ENCODE measurements around the gene ST7.
A peak's percentile ranks its signal among the peaks of the same experiment; 100 is the strongest.

The ST7 gene

DNA sequence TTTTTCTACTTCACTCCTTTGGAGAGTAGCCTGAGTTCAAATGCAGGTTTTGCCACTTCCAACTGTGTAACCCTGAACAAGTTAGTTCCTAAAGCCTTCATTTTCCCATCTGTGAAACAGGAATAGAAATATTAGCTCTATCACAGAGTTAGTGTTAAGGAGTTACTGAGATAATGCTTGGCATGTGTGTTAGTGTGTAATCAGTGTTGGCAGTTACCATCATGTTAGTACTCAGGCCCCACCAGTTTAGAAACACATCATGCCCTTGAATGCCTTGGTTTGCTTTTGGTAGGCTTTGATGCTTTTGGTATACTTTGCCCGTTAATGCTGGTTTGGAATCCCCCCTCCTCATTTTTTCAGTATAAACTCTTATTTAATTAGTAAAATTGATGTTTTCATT lies 249.9 kb downstream of the ST7 start:
- no peak for DNase-seq

DNA sequence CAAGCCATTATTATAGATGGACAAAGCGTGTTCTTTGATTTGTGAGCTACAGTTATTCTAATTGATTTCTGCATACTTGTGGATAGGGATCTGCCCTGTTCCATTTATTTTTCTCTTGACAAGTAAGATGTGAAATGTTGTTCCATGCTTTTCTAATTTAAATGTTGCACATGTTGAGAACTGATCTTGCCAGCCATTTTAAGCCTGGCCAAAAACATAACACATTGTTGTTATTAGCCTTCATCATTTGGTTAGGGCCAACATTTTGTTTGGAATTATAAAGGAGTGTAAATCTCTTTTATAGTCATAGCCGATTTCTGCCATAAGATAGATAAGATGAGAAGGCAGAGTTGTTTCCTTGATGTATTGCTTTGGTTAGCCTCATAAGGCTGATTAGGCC lies 252.6 kb downstream of the ST7 start:
- no peak for DNase-seq

DNA sequence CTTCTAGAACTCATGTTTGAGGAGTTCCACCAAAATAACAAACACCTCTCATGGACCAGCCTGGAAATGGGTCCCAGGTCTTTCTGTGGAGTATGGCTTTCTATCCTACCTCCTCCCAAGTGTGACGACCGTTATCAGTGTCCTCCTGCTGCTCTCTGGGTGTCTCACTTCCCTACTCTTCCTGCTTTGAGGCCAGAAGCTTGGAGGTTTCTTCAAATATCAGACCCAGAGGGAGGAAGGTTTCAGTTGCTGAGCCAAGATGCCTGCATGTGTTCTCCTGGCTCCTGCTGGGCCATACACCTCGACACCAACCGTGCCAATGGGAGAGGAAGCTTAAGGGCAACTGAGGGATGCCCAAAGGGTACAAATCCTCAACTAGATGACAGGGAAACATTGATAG lies 255.0 kb downstream of the ST7 start:
- no peak for DNase-seq

DNA sequence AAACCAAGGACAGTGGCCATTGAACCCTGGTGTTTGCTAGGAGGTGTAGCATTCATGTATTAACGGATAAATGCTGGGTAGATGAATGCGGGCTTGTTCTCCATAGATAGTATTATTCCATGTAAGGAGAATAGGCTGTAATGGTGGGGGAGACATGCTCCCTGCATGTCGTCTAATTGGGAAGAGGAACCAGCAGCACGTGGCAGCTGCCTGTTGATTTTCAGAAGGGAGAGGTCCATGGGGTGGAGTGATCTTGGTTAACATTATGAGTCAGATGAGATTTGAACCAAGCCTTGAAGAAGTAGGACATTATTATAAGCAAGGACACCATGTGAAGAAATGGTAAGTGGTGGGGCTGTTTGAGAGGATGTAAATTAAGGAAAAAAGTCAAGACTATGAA lies 257.1 kb downstream of the ST7 start:
- DNase-seq: no peak

DNA sequence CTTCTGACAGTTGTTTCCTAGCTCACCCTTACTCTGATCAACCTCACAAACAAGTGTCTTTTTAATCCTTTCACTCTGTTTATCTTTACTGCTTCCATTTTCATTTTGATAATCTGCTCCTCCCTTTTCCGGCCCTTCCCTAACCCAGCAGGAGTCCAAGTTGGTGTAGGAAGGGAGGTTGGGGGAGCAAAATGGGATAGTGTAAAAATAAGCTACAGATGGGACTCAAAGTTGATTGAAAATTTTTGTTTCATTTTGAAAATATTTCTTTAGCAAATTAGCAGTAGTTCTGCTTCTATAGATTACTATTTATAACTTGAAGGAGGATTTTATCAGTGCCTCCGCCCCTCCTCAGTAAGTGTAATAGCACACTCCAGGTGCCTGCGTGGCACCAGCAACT lies 257.6 kb downstream of the ST7 start:
- DNase-seq: no peak

DNA sequence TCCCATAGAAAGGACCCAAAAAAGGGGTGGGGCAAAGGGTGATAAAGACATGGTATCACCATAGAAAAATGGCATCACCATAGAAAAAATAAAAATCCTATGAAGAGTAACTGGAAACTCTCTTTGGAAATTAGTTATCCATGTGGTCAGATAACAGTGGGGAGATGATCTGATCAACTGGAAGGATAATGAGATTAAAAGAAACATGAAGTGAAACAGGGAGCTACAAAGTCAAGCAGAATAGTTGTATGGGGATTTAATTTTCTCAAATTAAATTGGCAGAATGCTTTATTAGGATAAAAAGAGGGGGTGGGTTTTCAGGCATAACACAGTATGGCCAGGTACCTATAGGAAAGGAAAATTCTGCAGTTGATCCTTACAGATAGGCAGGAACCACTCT lies 258.3 kb downstream of the ST7 start:
- DNase-seq: no peak

DNA sequence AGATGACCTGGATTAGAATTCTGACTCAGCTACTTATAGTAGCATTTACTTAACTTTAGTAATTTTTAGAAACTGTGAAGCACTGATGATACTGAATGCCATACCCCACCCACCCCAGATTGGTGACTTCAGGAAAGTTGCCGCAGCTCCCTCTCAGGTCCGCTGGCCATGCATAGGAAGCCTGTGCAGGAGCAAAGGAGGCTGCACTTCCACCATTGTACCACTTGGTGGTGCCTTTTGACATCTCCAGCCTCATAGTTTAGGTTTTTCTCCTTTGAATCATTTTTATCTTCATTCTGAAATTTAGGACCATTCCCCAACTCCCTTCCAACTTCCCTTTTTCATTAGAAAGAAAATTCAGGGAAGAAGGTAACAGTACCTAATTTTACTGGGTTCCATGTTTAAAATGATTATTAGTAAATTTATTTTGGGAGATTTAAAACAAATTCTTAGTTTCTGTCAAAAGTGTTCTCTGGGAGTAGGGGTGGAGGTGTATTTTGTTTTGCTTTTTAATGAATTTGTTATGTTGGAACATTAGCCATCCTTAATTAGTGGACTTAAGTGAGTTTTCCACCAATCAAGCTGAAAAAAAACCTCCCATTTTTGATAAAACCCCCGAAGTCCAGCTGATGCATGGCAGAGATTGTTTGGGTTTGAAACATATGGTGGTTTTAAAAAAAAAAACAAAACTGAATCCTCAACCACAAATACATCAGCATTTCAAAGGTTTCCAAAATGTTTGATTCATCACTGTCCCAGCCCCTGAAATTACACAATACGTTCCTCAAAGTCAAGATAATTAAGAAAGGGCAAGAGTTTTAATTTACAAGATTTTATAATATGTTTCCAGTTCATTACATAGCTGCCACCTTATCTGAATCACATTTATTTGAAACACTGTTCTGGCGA lies 259.9 kb downstream of the ST7 start:
- DNase-seq: peak; percentile 41

DNA sequence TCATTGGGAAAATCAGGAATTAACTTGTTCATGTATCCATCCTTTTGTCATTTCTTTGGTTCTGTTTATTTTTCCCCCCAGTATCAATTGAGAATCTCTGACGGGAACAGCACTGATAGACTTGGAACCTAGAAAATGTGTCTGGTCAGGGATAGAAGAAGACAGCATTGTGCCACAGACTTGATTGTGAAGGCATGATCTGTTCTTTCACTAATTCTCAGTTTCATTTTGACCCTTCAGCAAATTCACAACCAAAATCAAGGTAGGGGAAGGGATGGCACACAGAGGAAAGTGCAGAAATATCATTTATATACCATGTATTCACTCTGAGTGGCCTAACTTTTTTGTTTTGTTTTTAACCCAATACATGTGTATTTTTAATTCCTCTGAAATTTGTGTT lies 262.7 kb downstream of the ST7 start:
- DNase-seq: no peak

DNA sequence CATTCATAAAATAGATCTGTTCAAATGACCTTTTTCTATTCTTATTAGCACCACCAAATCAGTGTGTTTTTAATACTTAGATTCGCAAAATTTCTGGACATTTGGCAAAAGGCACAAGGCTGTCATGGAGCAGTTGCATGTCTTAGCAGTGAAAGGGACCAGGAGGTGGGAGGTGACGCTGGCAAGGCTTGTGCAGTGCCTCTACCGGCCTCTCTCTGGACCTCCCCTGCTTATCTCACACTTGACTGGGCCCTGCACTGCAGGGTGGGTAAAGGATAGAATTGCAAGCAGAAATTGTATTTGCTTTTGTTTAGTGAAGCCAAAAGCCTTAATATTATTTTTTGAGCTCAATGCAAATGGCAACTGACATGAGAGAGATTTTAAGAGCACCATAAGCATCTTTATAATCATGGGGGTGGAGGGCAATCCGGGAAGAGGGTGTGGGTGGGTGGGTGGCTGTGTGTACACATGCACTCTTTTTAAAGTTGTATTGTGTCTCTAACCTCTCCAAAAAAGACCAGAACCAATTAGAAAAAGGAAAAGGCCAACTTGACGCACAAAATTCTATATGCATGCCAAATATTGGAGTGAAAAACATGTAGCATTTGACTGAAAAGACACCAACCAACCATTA lies 263.3 kb downstream of the ST7 start:
- no peak for DNase-seq

DNA sequence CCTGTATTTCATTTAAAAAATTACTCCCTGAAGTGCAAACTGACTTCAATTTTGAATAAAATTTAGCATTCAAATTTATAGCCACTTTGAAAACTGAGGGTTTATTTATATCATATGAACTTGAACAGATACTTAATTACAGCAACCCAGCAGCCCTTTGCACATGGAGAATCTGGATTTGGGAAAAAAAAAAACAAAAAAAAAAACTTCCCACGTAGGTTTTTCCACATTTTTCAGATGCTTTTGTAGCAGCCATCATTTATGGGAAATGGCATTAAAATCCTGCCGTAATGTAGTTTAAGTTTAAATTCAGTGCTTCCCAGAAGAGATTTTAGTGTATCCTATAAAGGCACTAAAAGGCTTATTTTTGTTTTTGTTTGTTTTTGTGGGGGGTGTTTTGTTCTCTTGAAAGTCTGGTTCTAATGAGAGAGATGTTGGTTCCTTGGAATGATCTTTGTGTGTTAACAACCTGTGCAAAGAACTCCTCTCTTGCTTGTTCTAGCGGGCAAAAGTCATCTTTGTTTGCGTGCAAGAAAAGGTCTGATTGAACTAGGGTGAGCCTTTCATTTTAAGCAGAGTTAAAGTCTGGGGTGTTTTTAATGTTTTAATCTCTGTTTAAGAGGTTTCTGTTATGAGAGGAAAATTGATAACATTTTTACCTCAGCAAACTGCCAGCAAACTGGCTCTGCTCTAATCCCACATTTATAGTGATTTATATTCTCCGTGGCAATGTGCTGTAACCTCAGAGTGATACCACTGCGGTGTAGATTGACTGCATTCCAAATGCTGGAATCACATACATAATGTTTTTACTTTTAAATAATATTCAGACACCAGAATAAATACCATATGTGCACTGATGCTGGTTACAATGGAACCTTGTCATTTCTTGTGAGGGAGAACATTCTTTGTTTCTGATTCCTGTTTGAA lies 264.1 kb downstream of the ST7 start:
- no peak for DNase-seq

DNA sequence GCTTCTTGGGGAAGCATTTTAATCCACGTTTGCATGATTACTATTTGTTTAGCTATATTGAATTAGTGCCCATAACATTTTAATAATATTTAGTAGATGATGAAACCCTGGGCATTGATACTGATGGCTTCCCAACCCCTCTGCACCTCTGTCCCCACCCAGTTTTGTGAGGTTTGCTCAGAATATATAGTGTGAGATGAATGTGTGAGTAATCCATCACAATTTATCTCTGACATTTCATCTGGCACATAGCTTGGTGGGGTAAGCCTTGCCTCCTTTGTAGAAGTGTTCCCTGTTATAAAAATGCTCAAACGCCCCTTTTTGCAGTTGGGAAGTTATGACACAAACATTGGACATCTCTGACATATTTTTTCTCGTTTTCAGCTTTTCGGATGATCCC lies 265.4 kb downstream of the ST7 start:
- DNase-seq: no peak

DNA sequence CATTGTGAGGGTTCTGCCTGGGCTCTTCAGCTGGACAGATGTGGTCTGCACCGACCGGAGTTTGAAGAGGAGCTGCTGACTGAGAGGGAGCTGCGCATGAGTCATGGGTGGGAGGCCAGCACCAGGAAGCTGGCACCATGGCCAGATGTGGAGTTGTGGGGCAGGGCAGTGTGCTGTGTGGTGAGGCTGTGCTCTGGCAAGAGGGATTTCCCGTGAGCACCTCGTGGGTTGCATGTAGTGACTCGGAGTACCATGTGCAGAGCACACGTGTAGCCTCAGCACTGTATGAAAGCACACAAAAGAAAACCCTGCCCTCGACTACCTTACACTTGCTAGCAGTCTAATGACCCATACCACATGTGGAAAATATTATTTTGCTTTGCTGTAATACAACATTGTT lies 266.2 kb downstream of the ST7 start:
- DNase-seq: no peak

DNA sequence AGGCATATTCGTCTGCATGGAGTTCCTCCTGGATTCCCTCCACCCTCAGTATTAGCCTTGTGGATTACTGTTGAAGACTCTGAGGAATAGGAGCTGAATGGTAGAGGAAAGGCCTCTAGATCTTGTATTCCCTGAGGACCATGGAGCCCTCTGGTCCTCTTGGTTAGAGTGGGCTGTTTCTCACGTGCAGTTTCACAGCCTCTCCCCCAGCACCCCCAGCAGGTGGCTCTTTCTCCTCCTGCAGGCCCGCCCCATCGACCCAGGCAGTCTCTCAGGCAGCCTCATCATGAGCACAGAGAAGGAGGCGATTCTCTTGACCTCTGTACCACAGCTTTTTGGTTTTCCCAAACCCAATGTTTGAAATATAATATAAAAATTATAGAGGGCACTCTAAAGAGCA lies 267.5 kb downstream of the ST7 start:
- no peak for DNase-seq

DNA sequence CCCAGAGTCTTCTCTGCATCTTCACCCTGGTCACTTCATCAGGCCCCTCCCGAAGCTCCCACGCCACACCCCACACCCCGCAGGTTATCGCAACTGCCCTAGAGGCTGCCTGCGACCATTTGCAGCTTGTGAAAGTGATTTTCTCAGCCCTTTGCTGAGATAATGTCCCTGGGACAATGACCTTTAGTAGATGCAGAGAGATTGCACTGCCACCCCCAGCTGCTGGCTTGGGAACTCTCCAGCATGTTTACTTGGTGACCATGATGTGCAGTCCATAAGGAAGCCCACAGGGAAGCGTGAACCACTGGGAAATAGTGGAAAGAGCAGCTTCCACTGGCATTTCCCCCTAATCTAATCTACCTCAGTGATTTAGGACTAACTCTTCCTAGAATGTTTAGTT lies 272.2 kb downstream of the ST7 start:
- DNase-seq: no peak

DNA sequence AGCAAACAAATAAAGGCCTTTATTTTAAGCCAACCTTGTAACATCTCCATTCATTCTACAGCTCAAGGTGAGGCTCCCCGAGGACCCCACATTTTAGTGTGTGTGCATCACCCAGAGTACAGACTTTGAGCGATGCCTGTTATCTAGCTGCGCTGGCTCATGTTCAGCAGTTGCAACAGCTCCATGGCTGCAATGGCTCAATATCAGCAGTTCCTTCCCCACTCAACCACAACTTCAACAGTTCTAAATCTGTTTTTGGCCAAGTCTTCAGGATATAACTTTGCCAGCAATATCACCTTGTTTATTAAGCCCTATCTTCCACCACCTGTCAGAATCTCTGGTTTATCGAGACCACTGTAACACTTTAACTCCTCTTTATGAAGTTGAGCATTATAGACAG lies 273.8 kb downstream of the ST7 start:
- DNase-seq: no peak

DNA sequence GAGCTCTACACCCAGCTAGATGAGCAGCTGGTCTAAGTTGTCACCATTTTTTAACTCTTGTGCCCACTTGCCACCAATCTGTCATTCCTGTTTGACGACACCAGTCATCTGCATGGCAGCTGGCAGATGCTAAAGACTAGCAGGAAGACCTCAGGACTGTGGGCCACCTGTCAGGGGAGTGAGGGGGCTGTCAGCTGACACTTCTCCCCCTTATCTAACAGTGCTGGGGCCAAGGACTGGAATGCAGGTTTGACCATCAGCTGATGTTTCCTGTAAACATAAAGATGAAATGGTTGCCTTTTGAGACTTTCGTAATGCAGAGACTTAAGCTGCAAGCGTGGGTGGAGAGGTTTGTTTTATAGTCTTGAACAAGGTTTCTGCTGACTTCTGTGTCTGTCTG lies 276.0 kb downstream of the ST7 start:
- DNase-seq: no peak

DNA sequence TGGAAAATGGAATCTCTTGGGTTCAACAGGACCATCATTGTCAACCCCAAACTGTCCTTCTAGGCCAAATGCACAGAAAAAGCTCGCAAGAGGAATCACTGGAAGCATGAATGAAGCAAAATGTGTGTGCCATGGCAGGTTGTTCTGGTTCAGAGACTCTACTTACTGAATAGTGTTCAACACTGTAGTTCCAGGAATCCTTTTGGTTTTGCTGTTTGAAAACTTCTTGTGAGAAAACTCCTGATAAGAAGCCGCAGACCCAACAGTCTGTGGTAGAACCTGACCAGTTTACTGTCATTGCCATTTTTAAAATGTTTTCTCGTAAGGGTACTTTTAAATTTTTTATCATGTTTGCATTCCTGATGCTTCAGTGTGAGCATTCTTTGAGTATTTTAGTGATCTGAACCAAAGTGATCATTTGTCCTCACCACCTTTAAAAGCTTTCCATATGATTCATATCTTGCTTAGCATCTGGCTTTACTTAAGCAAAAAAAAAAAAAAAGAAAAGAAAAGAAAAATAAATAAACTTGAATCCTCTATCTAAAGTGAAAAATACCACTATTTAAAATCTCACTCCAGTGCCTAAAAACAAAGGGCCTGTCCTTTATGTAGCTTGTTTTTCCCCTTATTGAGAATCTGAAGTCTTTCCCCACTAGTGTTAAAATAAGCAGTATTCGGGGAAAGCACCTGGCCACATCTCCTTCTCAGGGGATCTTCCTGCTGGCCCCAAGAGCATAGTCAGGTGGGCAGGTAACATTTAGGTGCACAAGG lies 277.2 kb downstream of the ST7 start:
- DNase-seq: no peak

DNA sequence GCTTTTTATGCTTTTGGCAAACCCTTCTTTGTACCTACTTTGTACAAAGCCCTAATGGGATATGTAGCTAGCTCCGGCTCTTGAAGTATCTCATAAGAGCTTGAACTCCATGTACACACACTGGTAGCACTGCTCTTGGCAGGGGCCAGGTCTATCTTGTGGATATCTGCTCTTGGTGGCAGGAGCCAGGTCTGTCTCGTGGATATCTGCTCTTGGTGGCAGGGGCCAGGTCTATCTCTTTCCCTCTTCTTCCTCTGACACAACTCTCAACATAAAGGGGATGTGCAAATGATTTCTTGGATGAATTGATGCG lies 277.7 kb downstream of the ST7 start:
- no peak for DNase-seq

DNA sequence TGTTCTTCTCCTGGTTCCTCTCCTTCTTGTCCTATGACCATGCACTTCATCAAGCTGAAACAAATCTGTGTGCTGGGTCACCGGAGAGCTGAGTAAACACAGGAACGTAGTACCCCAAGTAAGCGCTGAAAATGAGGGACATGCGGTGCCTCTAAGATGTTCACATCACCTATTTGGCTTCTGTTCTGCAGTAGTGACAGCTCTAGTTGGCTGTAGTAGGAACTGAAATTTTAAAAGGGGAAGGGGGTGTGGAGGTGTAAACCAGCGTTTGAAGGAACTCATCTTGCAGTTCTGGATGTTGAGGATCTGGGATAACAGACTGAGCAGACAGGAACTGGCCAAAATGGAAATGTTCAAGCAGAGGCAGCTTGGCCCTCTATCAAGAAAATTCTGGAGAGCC lies 284.3 kb downstream of the ST7 start:
- no peak for DNase-seq

DNA sequence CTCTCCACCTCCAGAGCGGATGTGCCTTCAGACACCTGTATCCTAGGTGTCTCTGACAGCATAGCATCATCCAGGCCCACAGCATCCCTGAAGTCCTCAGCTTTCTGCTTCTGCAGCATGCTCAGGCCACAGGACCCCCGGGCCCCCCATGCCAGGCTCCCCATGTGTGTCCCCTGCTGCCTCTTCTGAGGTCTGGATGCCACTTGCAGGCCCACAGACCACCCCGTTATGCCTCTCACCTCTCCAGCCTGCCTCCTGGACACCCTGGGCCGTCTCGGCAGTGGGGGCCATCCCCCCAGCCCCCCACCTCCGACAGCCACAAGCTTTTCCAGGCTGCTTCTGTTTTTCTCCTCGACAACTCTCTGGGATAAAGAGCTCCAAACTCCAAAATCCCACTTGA lies 285.2 kb downstream of the ST7 start:
- DNase-seq: no peak

DNA sequence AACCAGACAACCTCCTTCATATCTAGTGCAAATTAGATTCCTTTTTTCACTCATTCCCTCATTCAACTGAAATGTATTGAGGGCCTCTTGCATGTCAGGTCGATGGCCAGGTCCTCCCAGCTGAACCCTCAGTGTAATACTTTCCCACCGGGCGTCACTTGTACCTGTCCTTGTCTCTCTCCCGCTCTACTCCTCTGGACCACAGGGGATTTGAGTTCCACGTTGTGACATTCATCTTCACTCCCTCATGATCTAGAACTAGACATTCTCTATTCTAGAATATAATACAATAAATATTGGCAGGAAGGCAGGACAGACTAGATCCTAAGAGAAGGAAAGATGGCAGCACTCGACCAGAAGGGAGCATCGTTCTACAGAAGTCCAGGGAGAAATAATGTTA lies 285.6 kb downstream of the ST7 start:
- no peak for DNase-seq

DNA sequence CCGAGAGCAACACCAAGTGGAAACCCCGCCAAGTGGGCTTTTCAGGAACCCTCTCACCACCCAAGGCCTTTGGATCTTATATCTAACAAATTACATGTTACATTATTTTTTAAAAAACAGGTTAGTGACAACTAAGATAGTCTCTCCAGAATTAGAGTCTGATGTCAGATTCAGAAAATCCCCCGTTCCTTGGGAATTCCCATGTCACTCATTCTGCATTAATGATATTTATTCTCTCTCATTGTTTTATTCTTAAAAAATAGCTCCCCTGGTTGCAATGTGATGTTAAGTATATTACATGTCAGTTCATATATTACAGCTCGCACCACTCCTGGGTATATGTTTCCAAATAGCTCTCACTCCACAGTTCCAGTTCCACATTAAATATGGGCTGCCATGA lies 287.8 kb downstream of the ST7 start:
- no peak for DNase-seq

DNA sequence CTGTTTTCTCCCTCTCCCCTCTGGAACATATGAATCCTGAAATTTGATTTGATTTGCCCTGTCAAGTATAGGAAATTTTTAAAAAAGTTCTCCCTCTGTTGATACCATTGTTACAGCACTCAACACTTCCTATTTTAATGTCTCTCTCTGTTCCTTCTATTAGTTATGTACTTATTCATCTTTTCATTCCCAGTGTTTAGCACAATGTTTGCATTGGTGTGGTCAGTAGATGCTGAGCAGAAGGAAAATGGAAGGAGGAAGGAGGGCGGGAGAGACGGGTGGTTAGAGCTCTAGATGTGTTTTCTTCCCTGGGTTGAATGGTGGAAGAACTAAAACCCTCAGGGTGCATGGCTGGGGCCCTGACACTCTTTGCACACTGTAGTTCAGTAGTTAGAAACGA lies 290.1 kb downstream of the ST7 start:
- no peak for DNase-seq
